Naive thymus-derived CD4-positive, alpha-beta T cell (primary cell): ENCODE measurements around the gene GABRR1. TPM values are rescaled to one million over a fixed set of nuclear protein-coding genes. Genes with fewer than 3 reads are reported as not detected.

Source experiments
- ATAC-seq: fragments of 150-1000 bp; cut with Tn5 transposase; 2 replicates; pipeline ENCODE4 v1.10.0; 2021; ENCODE audit warnings: mild to moderate bottlenecking, moderate library complexity
- CTCF ChIA-PET: fragments of 350-600 bp; sonication (Branson Sonifier 250); formaldehyde crosslinking; loops from one replicate; lab custom pipeline; 2021; ENCODE audit warnings: antibody characterized with exemption; lab: Charles Lee
- POLR2A ChIA-PET: fragments of 350-600 bp; sonication (Branson Sonifier 250); formaldehyde crosslinking; loops from one replicate; lab custom pipeline; 2021; ENCODE audit warnings: antibody characterized with exemption, inconsistent platforms; lab: Charles Lee
- DNase-seq, 9 donors: peaks; one replicate each; pipeline versions ENCODE4 v3.0.0 to v3.0.0-alpha.2; 2020 to 2022; ENCODE audit warnings: mixed read lengths in 1 of 9
- H3K27ac ChIP-seq: one replicate; pipeline ENCODE4 v1.7.0; 2013; ENCODE audit warnings: mild to moderate bottlenecking, low read depth, low read length, moderate library complexity
- H3K27me3 ChIP-seq, 2 donors: one replicate each; pipeline ENCODE4 v1.7.0; 2013; ENCODE audit warnings: low read length in 2 of 2, mild to moderate bottlenecking in 2 of 2, moderate library complexity in 2 of 2; ENCODE audit not compliant: control insufficient read depth in 2 of 2, insufficient read depth in 2 of 2
- H3K36me3 ChIP-seq, 3 experiments: 1 replicate in 2 of 3; 2 replicates in 1 of 3; pipeline ENCODE4 v1.7.0; 2013; ENCODE audit warnings: low read length in 3 of 3, mild to moderate bottlenecking in 3 of 3, moderate library complexity in 1 of 3; ENCODE audit not compliant: insufficient read depth in 3 of 3, control insufficient read depth in 2 of 3
- H3K4me1 ChIP-seq, 2 donors: one replicate each; pipeline ENCODE4 v1.7.0; 2013; ENCODE audit warnings: low read length in 2 of 2, mild to moderate bottlenecking in 2 of 2, moderate library complexity in 1 of 2; ENCODE audit not compliant: control insufficient read depth in 2 of 2, insufficient read depth in 2 of 2
- H3K4me3 ChIP-seq: 2 replicates; pipeline ENCODE4 v1.7.0; 2013; ENCODE audit warnings: mild to moderate bottlenecking, low read length
- H3K9me3 ChIP-seq, 3 experiments: 1 replicate in 2 of 3; 2 replicates in 1 of 3; pipeline ENCODE4 v1.7.0; 2013; ENCODE audit warnings: low read length in 3 of 3; ENCODE audit not compliant: control insufficient read depth in 2 of 3
- H3K27ac Mint-ChIP-seq, 9 donors: one replicate each; pipeline ENCODE4 v1.8.0; 2020 to 2022; ENCODE audit warnings: mixed read lengths in 9 of 9, mild to moderate bottlenecking in 8 of 9, moderate library complexity in 5 of 9, inconsistent platforms in 2 of 9
- H3K27me3 Mint-ChIP-seq, 5 donors: one replicate each; pipeline ENCODE4 v1.8.0; 2021 to 2022; ENCODE audit warnings: mixed read lengths in 5 of 5, mild to moderate bottlenecking in 1 of 5
- H3K36me3 Mint-ChIP-seq, 5 donors: one replicate each; pipeline ENCODE4 v1.8.0; 2020 to 2022; ENCODE audit warnings: mixed read lengths in 5 of 5, mild to moderate bottlenecking in 3 of 5, inconsistent platforms in 1 of 5
- H3K4me1 Mint-ChIP-seq, 7 donors: one replicate each; pipeline ENCODE4 v1.8.0; 2020 to 2022; ENCODE audit warnings: mixed read lengths in 7 of 7, mild to moderate bottlenecking in 3 of 7, inconsistent platforms in 1 of 7
- H3K4me3 Mint-ChIP-seq, 10 donors: one replicate each; pipeline ENCODE4 v1.8.0; 2020 to 2022; ENCODE audit warnings: mild to moderate bottlenecking in 10 of 10, mixed read lengths in 10 of 10, moderate library complexity in 6 of 10, inconsistent platforms in 2 of 10
- H3K9me3 Mint-ChIP-seq, 11 donors: one replicate each; pipeline ENCODE4 v1.8.0; 2020 to 2022; ENCODE audit warnings: mixed read lengths in 11 of 11, mild to moderate bottlenecking in 4 of 11, inconsistent platforms in 1 of 11, moderate library complexity in 1 of 11
- intact Hi-C, 2 donors: fragments of 100-400 bp; cut with micrococcal nuclease; formaldehyde crosslinking; loops; one replicate each; pipeline ENCODE4 v1.15.1; 2023
- polyA plus RNA-seq, 2 donors: library from polyadenylated mRNA; unstranded; fragments of 300-500 nt; fragmentation: Illumina TruSeq; gene quantifications; one replicate each; pipeline ENCODE4 v1.2.3, GENCODE V29; 2021
- total RNA-seq, 6 experiments: library from RNA in 5 of 6; stranded (reverse) in 5 of 6; gene quantifications; 1 replicate in 5 of 6; 2 replicates in 1 of 6; pipeline ENCODE4 v1.2.3 and lab custom pipeline; 2021 to 2026

GABRR1 gene
- total RNA-seq (not detected), polyA plus RNA-seq (not detected), total RNA-seq (lab: John Stamatoyannopoulos, UW) (not detected)

DNA sequence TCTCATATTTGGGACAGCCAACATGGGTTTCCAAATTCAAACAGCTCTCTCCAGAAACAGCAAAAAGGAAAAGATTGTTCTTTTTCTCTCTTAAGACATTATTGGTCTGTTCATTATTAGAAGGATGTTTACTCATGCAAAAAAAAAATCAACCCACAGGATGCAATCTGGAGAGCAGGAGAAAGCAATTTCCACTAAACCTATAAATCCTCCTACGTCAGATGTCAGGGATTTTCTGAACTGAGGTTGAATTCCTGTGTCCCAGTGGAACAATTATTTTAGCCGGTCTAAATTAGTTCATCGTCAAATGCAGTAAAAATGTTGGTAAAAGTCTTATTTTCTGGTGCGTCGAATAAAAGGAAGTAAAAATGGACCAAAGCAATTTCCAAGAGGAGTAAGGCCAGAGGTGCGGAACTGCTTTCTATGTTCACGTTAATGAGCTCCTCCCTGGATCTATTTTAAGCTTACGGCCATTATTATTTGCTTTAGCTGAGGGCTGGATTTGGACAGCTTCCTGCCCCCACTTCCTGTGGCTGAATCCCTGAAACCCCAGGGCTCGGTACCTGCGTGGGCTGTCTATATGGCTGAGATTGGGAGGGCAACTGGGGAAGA, at the start of gene GABRR1:
Gene GABRR1, minus strand, starts transcription at position 60 of the 612 bp plus-strand sequence. Its CDS starts 36 bp downstream, at position 24.
- H3K9me3 ChIP-seq = no peaks in the 10 kb centered on the region
- Mint-ChIP-seq H3K9me3 (peaks cover 0 to 9% (median 0%) of the 10 kb centered on the region in 11 donors), H3K27me3 (peaks cover 0 to 40% (median 11%) of the 10 kb centered on the region in 5 donors), H3K27ac (no peak within 1 kb of the TSS), H3K36me3 (no peaks in the 10 kb centered on the region), H3K4me3 (no peak within 1 kb of the TSS), H3K4me1 (no peaks in the 10 kb centered on the region)
- no peaks in the 10 kb centered on the region for H3K36me3 ChIP-seq
- H3K4me3 ChIP-seq = no peak within 1 kb of the TSS
- intact Hi-C loops = no loop called here
- ChIA-PET POLR2A (no interaction called here), CTCF (interaction anchor here (0.6 kb wide), 1 partner anchor 334 kb away, joined by 3 read pairs; no protein-coding TSS in a partner anchor)
- no peaks in the 10 kb centered on the region for H3K4me1 ChIP-seq
- DNase-seq (no peak), ATAC-seq (no peak)
- no peak within 1 kb of the TSS for H3K27ac ChIP-seq
- no peaks in the 10 kb centered on the region for H3K27me3 ChIP-seq

DNA sequence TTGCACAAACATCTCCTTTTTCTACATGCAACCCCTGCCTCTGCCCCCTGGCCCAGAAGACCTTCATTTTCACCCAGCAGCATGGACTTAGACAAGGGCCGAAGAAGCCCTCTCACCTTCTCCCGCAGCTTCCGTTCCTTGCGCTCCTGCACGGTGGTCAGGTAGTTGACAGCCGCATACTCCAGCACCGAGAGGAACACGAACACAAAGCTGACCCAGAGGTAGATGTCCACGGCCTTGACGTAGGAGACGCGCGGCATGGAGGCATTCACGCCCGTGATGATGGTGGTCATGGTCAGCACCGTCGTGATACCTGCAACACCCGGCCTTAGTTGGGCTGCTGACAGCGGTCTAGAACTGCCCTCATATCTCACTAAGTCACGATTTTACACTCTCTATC, 47.1 kb upstream of the GABRR1 start:
- DNase-seq = no peak
- intact Hi-C loops = no loop called here
- Mint-ChIP-seq H3K4me3 (no peak overlapping the region), H3K27ac (no peak overlapping the region), H3K27me3 (peaks cover 0 to 6% (median 0%) of the 10 kb centered on the region in 5 donors), H3K36me3 (no peaks in the 10 kb centered on the region), H3K9me3 (no peaks in the 10 kb centered on the region), H3K4me1 (peaks cover 0 to 8% (median 2%) of the 10 kb centered on the region in 7 donors)
- Histone ChIP-seq H3K27ac (no peak overlapping the region), H3K4me1 (no peaks in the 10 kb centered on the region), H3K36me3 (no peaks in the 10 kb centered on the region), H3K9me3 (no peaks in the 10 kb centered on the region), H3K4me3 (no peak overlapping the region), H3K27me3 (no peaks in the 10 kb centered on the region)
- ChIA-PET POLR2A (no interaction called here), CTCF (no interaction called here)
- ATAC-seq = no peak

DNA sequence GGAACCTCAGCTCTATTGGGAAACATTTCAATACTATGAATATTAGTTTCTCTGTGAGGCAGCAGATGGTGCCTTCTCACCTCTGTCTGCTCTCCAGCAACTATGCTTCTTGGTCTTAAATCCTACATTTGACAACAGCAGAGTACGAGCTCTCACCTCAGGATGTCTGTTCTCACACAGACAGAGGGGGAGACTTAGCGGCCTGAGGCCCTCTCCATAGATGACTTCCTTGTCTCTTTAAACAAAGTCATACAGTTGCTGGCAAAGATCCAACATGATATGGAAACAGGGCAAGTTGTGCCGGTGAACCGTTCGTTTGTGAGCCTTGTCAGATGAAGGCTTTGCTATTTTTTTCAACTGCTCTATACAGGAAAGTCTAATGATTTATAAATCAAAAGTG, 43.7 kb upstream of the GABRR1 start:
- H3K4me1 ChIP-seq = no peaks in the 10 kb centered on the region
- no peaks in the 10 kb centered on the region for H3K27me3 ChIP-seq
- CTCF ChIA-PET = no interaction called here
- H3K36me3 Mint-ChIP-seq = no peaks in the 10 kb centered on the region
- no peaks in the 10 kb centered on the region for H3K9me3 ChIP-seq
- intact Hi-C loops = no loop called here
- H3K4me1 Mint-ChIP-seq = peaks cover 0 to 8% (median 2%) of the 10 kb centered on the region in 7 donors
- no peak overlapping the region for H3K4me3 ChIP-seq
- POLR2A ChIA-PET = no interaction called here
- no peaks in the 10 kb centered on the region for H3K36me3 ChIP-seq
- H3K27ac ChIP-seq = no peak overlapping the region
- H3K9me3 Mint-ChIP-seq = no peaks in the 10 kb centered on the region
- DNase-seq (peak in 3 of 9 donors; percentile 9 to 22 (median 19)), ATAC-seq (peak; percentile 38)
- H3K4me3 Mint-ChIP-seq = no peak overlapping the region
- H3K27me3 Mint-ChIP-seq = peaks cover 0 to 6% (median 0%) of the 10 kb centered on the region in 5 donors
- no peak overlapping the region for H3K27ac Mint-ChIP-seq

DNA sequence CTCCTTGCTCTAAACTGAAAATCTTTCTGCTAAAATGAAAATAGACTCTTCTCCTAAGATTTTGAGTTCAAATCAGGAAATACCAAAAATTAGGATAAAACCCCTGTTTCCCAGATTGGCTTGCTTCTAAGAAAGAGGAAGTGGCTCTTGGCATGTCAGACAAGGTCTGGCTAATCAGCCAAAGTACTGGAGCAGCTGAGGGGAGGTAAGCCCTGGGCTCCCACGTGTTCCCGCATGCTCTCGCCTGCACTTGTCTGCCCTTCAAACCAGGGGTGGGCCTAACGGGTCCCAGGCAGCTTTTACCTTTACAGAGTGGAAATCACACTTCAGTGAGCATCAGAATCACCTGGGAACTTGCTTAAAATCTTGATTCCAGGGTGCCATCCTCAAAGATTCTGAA, 43.2 kb upstream of the GABRR1 start:
- POLR2A ChIA-PET = no interaction called here
- Mint-ChIP-seq H3K36me3 (no peaks in the 10 kb centered on the region), H3K27ac (no peak overlapping the region), H3K9me3 (no peaks in the 10 kb centered on the region), H3K27me3 (peaks cover 0 to 4% (median 0%) of the 10 kb centered on the region in 5 donors), H3K4me3 (no peak overlapping the region), H3K4me1 (peaks cover 0 to 8% (median 2%) of the 10 kb centered on the region in 7 donors)
- Histone ChIP-seq H3K27me3 (no peaks in the 10 kb centered on the region), H3K27ac (no peak overlapping the region), H3K4me1 (no peaks in the 10 kb centered on the region), H3K9me3 (no peaks in the 10 kb centered on the region), H3K4me3 (no peak overlapping the region), H3K36me3 (no peaks in the 10 kb centered on the region)
- no peak for DNase-seq
- CTCF ChIA-PET = no interaction called here
- no peak for ATAC-seq
- intact Hi-C loops = no loop called here

DNA sequence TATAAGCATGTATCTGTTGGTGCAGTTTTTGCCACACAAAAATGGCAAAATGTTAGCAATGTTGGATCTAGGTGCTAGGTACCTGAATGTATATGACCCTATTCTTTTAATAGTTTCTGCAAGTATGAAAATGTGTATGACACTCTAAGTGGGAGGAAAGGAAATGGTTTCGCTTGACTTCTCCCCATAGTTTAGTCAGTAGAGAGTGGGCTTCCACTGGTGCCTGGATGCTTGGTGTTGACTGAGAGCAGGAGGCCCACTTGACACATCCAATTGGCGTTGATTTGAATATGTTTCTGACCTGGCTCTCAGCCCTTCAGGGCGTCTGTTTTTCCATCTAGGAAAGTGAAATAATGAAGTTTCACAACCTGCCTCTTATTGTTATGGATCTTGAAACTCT, 41.8 kb upstream of the GABRR1 start:
- POLR2A ChIA-PET = interaction anchor here (0.6 to 0.7 kb wide), 2 partner anchors 1826 to 1852 kb away, joined by 3 read pairs; no protein-coding TSS in a partner anchor
- H3K4me1 Mint-ChIP-seq = peaks cover 0 to 8% (median 2%) of the 10 kb centered on the region in 7 donors
- CTCF ChIA-PET = no interaction called here

DNA sequence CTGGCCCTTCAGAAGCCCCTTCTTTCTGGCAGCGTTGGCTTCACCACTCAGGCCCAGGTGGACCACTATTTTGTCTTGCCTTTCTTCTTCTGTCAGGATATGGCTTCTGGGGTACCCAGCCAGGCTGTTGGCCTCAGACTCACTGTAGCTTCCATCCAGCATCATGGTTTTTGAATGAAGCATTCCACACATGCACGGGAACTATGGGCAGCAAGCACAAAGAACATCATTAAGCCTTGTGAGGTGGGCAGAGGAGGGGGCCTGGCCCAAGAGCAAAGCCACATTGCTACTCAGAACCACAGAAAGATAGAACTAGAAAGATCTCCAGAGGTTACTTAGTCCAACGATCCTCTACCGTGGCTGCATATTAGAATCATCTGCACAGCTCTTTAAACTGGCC, 40.6 kb upstream of the GABRR1 start:
- ChIA-PET CTCF (no interaction called here), POLR2A (no interaction called here)
- Histone ChIP-seq H3K4me3 (no peak overlapping the region), H3K27ac (no peak overlapping the region), H3K4me1 (no peaks in the 10 kb centered on the region), H3K36me3 (no peaks in the 10 kb centered on the region), H3K27me3 (no peaks in the 10 kb centered on the region), H3K9me3 (no peaks in the 10 kb centered on the region)
- H3K36me3 Mint-ChIP-seq = no peaks in the 10 kb centered on the region
- H3K27me3 Mint-ChIP-seq = peaks cover 0 to 11% (median 0%) of the 10 kb centered on the region in 5 donors
- no peak overlapping the region for H3K27ac Mint-ChIP-seq
- no peak for DNase-seq
- no peak overlapping the region for H3K4me3 Mint-ChIP-seq
- H3K9me3 Mint-ChIP-seq = no peaks in the 10 kb centered on the region
- ATAC-seq = no peak
- H3K4me1 Mint-ChIP-seq = peaks cover 0 to 8% (median 4%) of the 10 kb centered on the region in 7 donors
- intact Hi-C loops = no loop called here

More for the DNA sequence above, 41.8 kb upstream of the GABRR1 start:
- no peaks in the 10 kb centered on the region for H3K9me3 Mint-ChIP-seq
- DNase-seq (no peak), ATAC-seq (no peak)
- no peaks in the 10 kb centered on the region for H3K36me3 ChIP-seq
- no peaks in the 10 kb centered on the region for H3K27me3 ChIP-seq
- H3K36me3 Mint-ChIP-seq = no peaks in the 10 kb centered on the region
- H3K27me3 Mint-ChIP-seq = peaks cover 0 to 4% (median 0%) of the 10 kb centered on the region in 5 donors
- no peak overlapping the region for H3K27ac ChIP-seq
- intact Hi-C loops = no loop called here
- H3K27ac Mint-ChIP-seq = peak overlapping the region in 1 of 9 donors; percentile 25
- H3K4me1 ChIP-seq = no peaks in the 10 kb centered on the region
- H3K4me3 ChIP-seq = no peak overlapping the region
- H3K4me3 Mint-ChIP-seq = no peak overlapping the region
- no peaks in the 10 kb centered on the region for H3K9me3 ChIP-seq

DNA sequence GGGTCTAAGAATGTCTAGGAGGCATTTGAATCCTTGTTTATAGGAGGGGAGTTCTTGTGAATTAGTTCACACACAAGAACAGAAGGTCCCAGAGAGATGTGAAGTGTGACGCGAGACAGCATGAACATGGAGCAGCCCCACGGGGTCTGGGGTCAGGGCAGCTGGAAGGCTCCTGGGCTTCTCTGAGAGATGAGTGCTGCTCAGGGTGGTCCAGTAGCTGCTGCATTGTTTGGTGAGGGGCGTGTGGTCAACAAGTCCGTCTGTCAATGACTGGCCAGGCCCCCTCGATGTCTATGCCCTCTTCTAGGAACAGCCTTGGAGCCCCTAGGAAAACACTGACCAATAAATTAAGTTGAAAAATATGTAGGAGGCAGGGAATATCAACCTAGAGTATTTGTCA, 40.2 kb upstream of the GABRR1 start:
- no peaks in the 10 kb centered on the region for H3K9me3 ChIP-seq
- ChIA-PET CTCF (no interaction called here), POLR2A (no interaction called here)
- Mint-ChIP-seq H3K27me3 (peaks cover 0 to 11% (median 0%) of the 10 kb centered on the region in 5 donors), H3K36me3 (no peaks in the 10 kb centered on the region), H3K27ac (no peak overlapping the region), H3K9me3 (no peaks in the 10 kb centered on the region), H3K4me1 (peaks cover 0 to 8% (median 4%) of the 10 kb centered on the region in 7 donors), H3K4me3 (no peak overlapping the region)
- no peak overlapping the region for H3K4me3 ChIP-seq
- H3K36me3 ChIP-seq = no peaks in the 10 kb centered on the region
- no peak for ATAC-seq
- no peak overlapping the region for H3K27ac ChIP-seq
- intact Hi-C loops = no loop called here
- no peak for DNase-seq
- H3K4me1 ChIP-seq = no peaks in the 10 kb centered on the region
- H3K27me3 ChIP-seq = no peaks in the 10 kb centered on the region
